NCI-H2107 (cell line): ENCODE measurements around the gene SYT6.

Source experiments
- DNase-seq: peaks from one replicate; lab custom pipeline; 2025; lab: John Stamatoyannopoulos, UW

SYT6 gene

DNA sequence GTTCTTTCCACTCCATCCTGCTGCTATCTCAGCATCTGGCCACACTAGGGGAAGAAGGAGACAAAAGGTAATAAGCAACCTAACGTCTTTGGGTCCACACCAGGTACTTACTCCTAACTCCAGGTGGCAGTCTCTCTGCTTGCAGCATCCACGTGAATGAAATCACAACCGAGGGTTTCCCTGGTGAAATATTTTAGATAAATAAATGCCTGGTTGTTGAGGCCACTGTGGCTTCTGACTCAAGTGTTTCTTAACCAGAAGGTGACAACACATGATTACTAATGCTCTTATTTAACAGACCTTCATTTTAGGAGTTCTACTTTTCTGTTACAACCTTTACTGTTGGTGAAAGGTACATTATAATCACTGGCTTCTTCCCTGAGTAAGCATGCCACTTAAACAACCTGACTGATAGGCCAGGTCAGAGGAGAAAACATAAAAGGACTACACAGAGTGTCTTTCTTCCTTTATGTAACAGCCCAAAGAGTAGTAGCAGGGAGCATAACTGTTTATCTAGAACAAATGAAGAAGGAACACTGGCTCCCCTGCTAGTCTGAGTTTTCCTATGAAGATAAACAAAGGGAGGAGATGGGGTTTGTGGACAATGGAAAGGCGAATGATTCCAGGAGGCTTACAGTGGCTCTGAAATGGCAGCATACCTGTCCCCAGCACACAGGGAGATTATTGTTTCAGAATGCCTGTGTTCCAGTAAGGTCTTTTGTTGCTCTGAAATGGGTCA lies 59.9 kb downstream of the SYT6 start:
- no peak for DNase-seq

GRCh38 chr1:114092186-114093062 lies 61.2 kb downstream of the SYT6 start:
- no peak for DNase-seq

- DNase-seq, result no peak
These were observed 62.0 kb downstream of the SYT6 start for GRCh38 chr1:114091711-114092110.

DNA sequence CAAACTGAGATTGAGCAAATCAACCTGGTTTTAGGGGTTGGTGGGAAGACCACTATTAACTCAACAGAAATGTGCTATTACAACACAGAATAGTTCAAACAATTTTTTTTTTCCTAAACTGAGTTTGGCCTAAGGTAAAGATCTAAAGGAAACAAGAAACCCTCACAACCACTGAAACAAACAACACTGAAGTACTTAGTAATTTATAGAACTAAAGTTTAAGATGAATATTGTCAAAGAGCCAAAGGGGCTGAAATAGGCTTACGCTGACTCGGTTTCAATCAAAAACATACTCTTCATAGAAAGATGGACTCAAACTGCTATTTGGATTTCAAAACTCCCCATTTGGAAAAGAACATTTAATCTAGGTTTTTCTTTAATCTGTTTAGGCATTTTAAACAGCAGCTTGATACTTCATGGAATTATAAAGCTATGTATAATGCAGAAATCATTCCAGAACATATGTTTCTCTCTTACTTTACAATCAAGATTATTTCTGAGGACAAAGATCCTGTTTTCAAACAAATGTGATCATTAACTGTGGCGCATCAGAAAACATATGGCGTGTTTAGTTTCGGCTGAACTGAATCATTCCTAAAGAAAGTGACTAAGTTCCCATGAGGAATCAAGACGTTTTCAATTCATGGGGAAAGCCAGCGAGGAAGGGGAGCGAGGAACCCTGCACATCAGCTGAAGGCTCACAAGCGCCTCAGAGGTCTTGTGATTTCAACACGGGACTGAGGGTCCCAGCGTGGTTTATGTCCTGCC lies 62.7 kb downstream of the SYT6 start:
- DNase-seq, result no peak

- DNase-seq, result no peak
These were observed 64.0 kb downstream of the SYT6 start for GRCh38 chr1:114089502-114090138.

GRCh38 chr1:114088392-114089299 lies 65.0 kb downstream of the SYT6 start:
- no peak for DNase-seq

DNA sequence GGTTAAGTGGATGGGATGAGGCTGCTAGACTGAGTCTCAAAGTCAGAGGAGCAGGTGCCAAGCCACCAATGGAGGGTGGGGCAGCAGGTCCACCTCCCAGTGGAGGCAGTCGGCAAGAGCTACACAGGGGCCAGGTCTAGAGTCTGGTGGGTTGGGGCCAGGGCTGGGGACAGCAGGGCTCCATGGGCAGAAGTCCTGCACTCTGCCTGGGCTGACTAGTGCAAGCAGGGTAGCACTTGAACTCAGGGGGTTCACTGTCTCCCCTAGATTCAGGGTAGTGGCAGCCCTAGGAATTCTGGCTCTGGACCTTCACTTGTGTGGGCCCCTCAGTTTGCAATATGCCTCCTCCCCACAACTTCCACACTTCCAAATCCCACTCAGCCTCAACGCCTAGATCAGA lies 66.2 kb downstream of the SYT6 start:
- no peak for DNase-seq

DNA sequence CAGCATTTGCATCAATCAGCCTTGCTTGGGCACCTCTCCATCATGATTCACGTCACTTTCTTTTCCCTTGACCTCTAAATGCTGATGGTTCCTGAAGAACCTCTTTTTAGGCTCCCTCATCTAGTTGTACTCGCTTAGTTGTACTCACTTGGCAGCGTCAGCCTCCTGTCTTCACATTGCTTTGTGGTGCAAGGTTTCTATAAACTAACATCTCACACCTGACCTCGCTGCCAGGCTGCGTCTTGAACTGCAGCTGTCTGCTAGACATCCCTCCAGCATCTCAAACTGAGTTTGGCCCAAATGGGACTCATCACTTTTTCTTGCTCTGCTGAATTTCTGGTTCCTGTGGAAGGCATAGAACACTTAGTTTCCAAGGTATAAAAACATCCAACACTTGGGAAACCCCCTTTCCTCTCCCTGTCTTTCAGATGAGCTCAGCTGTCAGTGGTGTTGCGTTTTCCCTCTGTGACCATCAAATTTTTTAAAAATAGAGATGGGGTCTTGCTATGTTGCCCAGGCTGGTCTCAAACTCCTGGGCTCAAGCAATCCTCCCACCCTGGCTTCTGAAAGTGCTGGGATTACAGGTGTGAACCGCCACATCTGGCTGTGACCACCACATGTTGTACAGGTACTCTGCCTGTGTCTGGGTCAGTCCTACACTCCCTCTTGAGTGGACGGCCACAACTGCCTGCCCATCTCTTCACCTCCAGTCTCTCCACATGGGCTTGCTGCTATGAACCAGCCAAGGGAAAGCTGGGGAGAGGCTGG lies 66.9 kb downstream of the SYT6 start:
- no peak for DNase-seq

GRCh38 chr1:114082867-114083585 lies 70.6 kb downstream of the SYT6 start:
- no peak for DNase-seq

DNA sequence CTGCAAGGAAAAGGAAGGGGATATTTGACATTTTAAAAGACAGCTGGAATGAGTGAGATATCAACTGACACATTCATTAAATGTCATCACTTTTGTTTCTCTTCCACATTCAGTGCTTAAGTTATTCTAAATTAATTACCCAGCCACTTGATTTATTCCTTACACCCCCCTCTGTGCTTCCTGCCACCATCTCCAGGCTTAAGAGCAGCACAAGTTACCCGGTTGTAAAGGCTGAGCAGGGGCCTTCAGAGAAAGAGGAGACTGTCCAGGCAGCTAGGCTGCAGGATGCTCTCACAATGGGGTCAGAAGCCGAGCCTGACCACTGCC lies 71.4 kb downstream of the SYT6 start:
- no peak for DNase-seq

DNA sequence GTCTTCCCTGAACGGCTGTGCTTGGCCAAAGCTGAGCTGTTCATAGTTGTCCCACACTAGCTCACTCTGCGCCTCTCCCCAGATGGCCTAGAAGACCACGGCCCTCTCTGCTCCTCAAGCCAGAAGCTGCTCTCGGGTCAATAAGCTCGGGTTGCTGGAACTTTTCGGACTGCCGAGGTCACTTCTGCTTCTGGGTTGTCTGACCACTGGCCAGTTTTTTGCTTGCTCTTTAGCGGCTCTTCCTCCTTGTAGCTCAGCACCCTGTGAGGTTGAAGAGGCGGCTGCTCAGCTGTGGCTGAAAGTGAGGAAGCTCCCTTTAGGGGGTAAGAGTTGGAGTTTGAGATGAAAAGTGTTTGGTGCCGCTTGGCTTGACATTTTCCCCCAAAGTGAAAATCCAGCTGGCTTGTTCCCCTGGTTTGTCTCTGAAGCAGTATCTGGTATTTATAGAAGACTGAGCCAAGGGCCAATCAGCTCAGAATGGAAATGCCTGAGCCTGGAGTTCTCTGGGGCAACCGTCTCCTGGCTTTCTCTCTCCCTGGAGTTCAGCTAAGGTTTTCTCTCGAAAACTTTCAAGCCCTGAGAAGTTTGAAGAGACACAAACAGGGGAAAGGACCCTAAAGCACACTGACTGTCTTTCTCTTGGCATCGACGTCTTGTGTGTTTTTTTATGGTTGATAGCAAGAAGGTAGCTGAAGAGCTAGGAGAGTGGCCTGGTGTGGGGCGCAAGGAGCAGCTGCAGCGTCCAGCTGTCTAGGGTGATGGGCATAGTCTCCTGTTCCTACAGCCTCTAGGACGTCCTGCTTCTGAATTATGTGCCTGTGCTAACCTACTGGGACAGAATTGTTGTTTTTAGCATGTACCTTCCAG lies 72.0 kb downstream of the SYT6 start:
- no peak for DNase-seq

GRCh38 chr1:114080511-114081436 lies 72.9 kb downstream of the SYT6 start:
- no peak for DNase-seq

DNA sequence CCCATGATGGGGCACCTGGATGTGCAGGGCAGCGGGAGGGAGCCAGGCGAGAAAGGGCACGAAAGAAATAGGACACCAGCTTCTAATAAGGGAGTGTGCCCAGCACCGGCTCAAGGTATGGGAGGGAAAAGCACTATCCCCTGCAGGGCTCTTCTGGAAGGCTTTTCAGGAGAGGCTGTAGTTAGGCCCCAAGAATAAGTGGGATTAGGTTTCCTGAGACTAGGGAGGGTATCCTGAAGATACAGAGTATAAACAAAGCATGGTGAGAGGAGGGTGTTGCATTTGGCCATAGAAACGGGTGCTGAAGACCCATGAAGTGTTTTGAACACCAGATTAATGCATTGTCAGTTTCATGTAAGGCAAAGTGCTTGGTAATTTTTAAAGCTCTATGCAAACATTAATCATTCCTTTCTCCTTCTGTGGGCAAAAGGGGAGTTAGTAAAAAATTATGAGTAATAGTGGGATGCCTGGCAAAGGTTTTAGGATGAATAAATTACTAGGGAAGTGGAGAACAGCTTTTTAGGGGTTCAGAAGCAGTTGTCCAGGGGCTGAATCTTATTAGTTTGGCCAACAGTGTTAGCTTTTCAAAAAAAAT lies 74.0 kb downstream of the SYT6 start:
- no peak for DNase-seq

GRCh38 chr1:114078116-114078515 lies 75.6 kb downstream of the SYT6 start:
- DNase-seq, result no peak

- no peak for DNase-seq
These were observed 76.5 kb downstream of the SYT6 start for GRCh38 chr1:114077188-114077587.

DNA sequence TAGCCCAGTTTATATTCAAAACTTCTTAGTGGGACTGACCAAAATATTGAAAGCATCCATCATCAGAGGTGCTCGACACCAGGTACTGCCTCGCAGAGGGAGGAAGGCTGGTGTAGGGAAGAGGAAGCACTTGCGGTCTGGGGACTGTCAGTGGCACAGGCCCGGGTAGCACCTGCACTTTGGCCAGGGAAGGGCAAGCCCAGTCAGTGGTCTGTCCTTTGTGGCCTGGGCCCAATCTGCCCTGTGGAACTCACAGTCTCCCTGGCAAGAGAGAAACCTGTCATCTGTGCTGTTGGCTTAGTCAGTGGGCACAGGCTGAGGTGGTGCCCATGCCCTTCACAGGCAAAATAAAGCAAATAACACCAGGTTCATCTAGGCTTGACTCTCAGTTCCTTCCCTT lies 77.4 kb downstream of the SYT6 start:
- no peak for DNase-seq

DNA sequence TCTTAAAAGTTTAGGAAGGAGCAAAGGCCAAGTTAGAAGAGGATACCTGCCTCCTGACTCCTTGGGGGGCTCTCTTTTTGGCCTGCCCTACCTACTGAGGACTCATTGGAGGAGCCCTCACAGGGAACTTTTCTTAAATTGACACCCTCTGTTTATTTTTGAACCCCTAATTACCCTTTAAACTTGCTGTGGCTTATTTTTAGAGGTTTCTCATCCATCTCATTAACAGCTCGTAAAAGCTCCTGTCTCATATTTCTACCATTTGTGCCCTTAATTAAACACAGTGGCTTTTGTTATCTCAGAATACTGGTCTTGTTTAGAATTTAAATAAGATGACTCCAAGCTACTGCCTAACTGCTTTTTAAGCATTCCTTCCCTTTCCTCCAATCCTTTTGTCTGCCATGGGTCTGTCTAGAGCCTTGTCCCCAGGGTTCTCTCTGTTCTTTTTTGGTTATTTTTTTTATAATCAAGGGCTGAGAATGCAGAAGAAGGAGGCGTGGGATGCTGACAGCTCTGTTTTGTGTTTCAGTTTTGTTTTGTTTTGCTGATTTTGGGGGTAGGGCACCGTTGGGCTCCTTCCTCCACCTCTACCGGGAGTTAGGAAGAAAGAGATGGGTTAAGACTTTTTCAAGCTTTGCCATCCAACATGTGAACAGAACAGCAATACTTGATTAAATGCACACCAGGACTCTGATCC lies 78.0 kb downstream of the SYT6 start:
- no peak for DNase-seq
